ENCODE measurements around the gene CDON. TPM values are rescaled to one million over a fixed set of nuclear protein-coding genes. Genes with fewer than 3 reads are reported as not detected.

CDON gene
- polyA plus RNA-seq, 3 donors, result 0.01 TPM; not detected in 2

DNA sequence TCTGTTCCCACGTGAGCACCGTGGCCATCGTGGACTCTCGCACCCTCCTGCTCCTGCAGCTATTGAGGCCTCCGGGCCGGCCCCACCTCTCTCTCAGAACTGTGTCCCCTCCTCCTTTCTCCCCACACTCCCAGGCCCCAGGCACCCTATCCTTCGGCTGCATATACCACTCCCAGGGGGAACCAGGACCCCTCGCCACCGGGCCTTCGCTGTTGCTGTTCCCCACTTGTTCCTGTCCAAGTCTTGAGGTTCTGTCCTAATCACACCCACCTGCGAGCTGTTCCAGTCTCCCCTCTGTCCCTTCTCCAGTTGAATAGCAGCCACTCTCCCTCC is 43.0 kb upstream of the CDON start:
- no peaks in the 10 kb centered on the region for H3K4me1 ChIP-seq (ENCODE audit: control insufficient read depth in 1 of 2, insufficient read depth in 2 of 2, low read length in 2 of 2)
- no peaks in the 10 kb centered on the region for H4K20me1 ChIP-seq (ENCODE audit: insufficient read depth, low read length)
- no peaks in the 10 kb centered on the region for H3K36me3 ChIP-seq (replicated peaks in 1 of 2; ENCODE audit: control insufficient read depth in 1 of 2, insufficient read depth in 2 of 2, low read length in 2 of 2)
- Mint-ChIP-seq H3K4me1 (peaks cover 15% of the 10 kb centered on the region), H3K9me3 (peaks cover 0 to 2% (median 0%) of the 10 kb centered on the region in 7 donors), H3K27me3 (ENCODE audit: low read depth in 3 of 3) (peaks cover 0 to 7% (median 3%) of the 10 kb centered on the region in 3 donors), H3K4me3 (peak overlapping the region in 1 of 2 donors; percentile 20), H3K36me3 (no peaks in the 10 kb centered on the region), H3K27ac (no peak overlapping the region)
- H3K27ac ChIP-seq (ENCODE audit: low read depth in 1 of 2, low read length in 2 of 2), result no peak overlapping the region
- no peak for DNase-seq
- no peaks in the 10 kb centered on the region for H3K9me3 ChIP-seq (replicated peaks in 1 of 2; ENCODE audit: control insufficient read depth in 1 of 2, insufficient read depth in 1 of 2, low read length in 2 of 2)
- 79% methylated on average over 11 of the region's 11 CpGs for WGBS (ENCODE audit: insufficient coverage)
- no peaks in the 10 kb centered on the region for H3K79me2 ChIP-seq (ENCODE audit: insufficient read depth, low read length)
- H3K9ac ChIP-seq (ENCODE audit: insufficient read depth, low read length, poor library complexity, severe bottlenecking), result no peak overlapping the region
- H2AFZ ChIP-seq (ENCODE audit: insufficient read depth, low read depth, low read length, poor library complexity, severe bottlenecking), result no peak overlapping the region
- H3K4me2 ChIP-seq (replicated peaks; ENCODE audit: extremely low read depth, low read length, poor library complexity, severe bottlenecking), result no peak overlapping the region
- no peak for TF ChIP-seq CTCF (IDR thresholded peaks at IDR 0.05)
- no peak overlapping the region for H3K4me3 ChIP-seq (replicated peaks in 1 of 3; ENCODE audit: low read depth in 2 of 3, low read length in 3 of 3)
- no peaks in the 10 kb centered on the region for H3K27me3 ChIP-seq (ENCODE audit: control insufficient read depth in 2 of 2, insufficient read depth in 2 of 2, low read length in 2 of 2)
- intact Hi-C loops (cut with micrococcal nuclease), result no loop called here

DNA sequence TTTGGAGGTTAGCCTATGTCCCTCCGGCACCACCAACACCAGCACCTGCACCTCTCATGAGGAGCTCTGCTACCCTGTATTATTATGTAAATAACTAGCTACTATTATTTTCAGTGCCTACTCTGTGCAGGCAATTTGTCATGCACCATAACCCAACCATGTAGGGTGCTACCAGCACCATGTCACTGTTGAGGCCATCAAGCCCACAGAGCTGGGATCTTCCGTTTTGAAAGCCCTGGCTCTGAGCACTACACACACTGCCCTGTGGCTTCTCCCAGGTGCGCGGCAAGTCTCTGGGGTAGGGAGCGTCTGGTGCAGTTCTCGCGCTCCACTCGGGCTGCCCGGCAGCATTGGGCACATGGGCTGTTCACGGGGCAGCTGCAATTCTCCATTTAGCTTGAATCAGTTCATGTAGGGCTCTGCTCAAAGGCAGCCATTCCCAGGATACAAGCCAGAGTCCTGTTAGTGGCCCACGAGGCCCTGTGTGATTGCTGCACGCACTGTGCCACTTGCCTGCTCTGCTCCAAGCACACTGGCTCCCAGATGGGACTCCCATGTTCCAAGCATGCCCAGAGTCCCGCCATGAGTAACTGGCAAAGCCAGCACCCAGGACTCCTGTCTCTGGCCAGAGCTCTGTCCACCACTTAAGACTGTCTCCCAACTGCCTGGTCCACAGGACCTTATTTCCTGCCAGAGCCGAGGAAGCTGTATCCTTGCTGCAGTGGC is 42.5 kb upstream of the CDON start:
- WGBS (ENCODE audit: insufficient coverage), result 80% methylated on average over 12 of the region's 14 CpGs
- no peak overlapping the region for H3K4me2 ChIP-seq (replicated peaks; ENCODE audit: extremely low read depth, low read length, poor library complexity, severe bottlenecking)
- intact Hi-C loops (cut with micrococcal nuclease), result no loop called here

More for the DNA sequence above, 42.5 kb upstream of the CDON start:
- Histone ChIP-seq H2AFZ (ENCODE audit: insufficient read depth, low read depth, low read length, poor library complexity, severe bottlenecking) (no peak overlapping the region), H3K27me3 (ENCODE audit: control insufficient read depth in 2 of 2, insufficient read depth in 2 of 2, low read length in 2 of 2) (no peaks in the 10 kb centered on the region), H3K79me2 (ENCODE audit: insufficient read depth, low read length) (no peaks in the 10 kb centered on the region), H4K20me1 (ENCODE audit: insufficient read depth, low read length) (no peaks in the 10 kb centered on the region), H3K9ac (ENCODE audit: insufficient read depth, low read length, poor library complexity, severe bottlenecking) (no peak overlapping the region), H3K27ac (ENCODE audit: low read depth in 1 of 2, low read length in 2 of 2) (no peak overlapping the region), H3K4me3 (replicated peaks in 1 of 3; ENCODE audit: low read depth in 2 of 3, low read length in 3 of 3) (no peak overlapping the region), H3K36me3 (replicated peaks in 1 of 2; ENCODE audit: control insufficient read depth in 1 of 2, insufficient read depth in 2 of 2, low read length in 2 of 2) (no peaks in the 10 kb centered on the region), H3K9me3 (replicated peaks in 1 of 2; ENCODE audit: control insufficient read depth in 1 of 2, insufficient read depth in 1 of 2, low read length in 2 of 2) (no peaks in the 10 kb centered on the region), H3K4me1 (ENCODE audit: control insufficient read depth in 1 of 2, insufficient read depth in 2 of 2, low read length in 2 of 2) (no peaks in the 10 kb centered on the region)
- no peak overlapping the region for H3K27ac Mint-ChIP-seq
- no peak overlapping the region for H3K4me3 Mint-ChIP-seq
- no peak for TF ChIP-seq CTCF (IDR thresholded peaks at IDR 0.05)
- peaks cover 0 to 2% (median 0%) of the 10 kb centered on the region in 7 donors for H3K9me3 Mint-ChIP-seq
- no peaks in the 10 kb centered on the region for H3K36me3 Mint-ChIP-seq
- no peak for DNase-seq
- peaks cover 0 to 7% (median 3%) of the 10 kb centered on the region in 3 donors for H3K27me3 Mint-ChIP-seq (ENCODE audit: low read depth in 3 of 3)
- peaks cover 15% of the 10 kb centered on the region for H3K4me1 Mint-ChIP-seq

All from CD14-positive monocyte (primary cell).